Fibroblast of the aortic adventitia (primary cell): ENCODE data around the gene UBE2E1. TPM values are rescaled to one million over a fixed set of nuclear protein-coding genes. Genes with fewer than 3 reads are reported as not detected.

ENCODE experiments used
- DNase-seq: peaks from one replicate; pipeline ENCODE4 v3.0.0-alpha.2; 2010; ENCODE audit warnings: low read depth
- H3K4me3 ChIP-seq: 2 replicates; pipeline ENCODE4 v1.5.1; 2011; ENCODE audit warnings: low read depth, mild to moderate bottlenecking, control low read depth, low read length, moderate library complexity
- total RNA-seq: library from RNA; depleted of rRNA; stranded (reverse); fragments of >200 nt; gene quantifications from 2 replicates; pipeline ENCODE4 v1.2.3, GENCODE V29; 2012; ENCODE audit warnings: low replicate concordance
- TF ChIP-seq, protein P1 (sequence below): IDR thresholded peaks from 2 replicates; pipeline ENCODE4 v1.5.1; 2011; ENCODE audit warnings: mild to moderate bottlenecking, low read length, control low read depth, inconsistent platforms; ENCODE audit not compliant: insufficient read depth

The UBE2E1 gene
- total RNA-seq, 1 donor, result 108 TPM

DNA sequence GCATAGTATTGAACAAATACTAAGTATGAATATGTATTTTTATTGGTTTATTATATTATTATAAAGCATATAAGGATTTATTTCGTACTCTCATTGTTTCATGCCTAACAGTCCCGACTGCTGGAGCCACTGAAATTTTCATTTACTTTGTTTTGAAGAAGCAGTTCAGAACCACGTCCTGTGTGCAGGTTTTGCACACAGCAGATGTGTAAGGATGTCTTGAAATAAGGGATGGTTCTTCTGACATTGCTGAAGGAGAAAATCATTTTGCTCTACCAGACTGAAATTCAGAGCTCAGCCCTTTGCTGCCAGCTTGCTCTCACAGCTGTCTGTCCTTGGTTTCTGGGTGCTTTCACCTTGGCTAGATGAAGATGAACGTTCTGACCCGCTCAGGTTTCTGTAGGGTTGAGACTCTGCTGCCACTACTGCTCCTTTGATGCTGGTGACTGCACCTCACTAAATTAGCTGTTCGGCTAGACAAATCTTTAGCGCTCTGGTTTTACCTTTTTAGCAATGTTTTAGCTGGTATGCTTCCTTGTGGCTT, 54.2 kb downstream of the UBE2E1 start:
- TF ChIP-seq, protein P1, sequence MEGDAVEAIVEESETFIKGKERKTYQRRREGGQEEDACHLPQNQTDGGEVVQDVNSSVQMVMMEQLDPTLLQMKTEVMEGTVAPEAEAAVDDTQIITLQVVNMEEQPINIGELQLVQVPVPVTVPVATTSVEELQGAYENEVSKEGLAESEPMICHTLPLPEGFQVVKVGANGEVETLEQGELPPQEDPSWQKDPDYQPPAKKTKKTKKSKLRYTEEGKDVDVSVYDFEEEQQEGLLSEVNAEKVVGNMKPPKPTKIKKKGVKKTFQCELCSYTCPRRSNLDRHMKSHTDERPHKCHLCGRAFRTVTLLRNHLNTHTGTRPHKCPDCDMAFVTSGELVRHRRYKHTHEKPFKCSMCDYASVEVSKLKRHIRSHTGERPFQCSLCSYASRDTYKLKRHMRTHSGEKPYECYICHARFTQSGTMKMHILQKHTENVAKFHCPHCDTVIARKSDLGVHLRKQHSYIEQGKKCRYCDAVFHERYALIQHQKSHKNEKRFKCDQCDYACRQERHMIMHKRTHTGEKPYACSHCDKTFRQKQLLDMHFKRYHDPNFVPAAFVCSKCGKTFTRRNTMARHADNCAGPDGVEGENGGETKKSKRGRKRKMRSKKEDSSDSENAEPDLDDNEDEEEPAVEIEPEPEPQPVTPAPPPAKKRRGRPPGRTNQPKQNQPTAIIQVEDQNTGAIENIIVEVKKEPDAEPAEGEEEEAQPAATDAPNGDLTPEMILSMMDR, result no peak
- no peak for DNase-seq
- no peak overlapping the region for H3K4me3 ChIP-seq

DNA sequence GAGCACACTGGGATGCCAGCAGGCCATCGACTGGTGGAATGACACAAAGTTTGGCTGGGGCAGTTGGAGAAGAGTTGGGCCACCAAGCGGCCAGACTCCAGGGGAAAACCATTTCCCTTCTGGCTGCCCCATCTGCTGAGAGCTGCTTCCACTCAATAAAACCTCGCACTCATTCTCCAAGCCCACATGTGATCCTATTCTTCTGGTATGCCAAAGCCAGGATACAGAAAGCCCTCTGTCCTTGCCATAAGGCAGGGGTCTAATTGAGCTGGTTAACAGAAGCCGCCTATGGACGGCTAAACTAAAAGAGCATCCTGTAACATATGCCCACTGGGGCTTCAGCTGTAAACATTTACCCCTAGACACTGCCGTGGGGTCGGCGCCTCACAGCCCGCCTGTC, 55.9 kb downstream of the UBE2E1 start:
- no peak for DNase-seq
- H3K4me3 ChIP-seq, result no peak overlapping the region
- TF ChIP-seq, protein P1, result no peak

- DNase-seq, result no peak
- H3K4me3 ChIP-seq, result no peak overlapping the region
- TF ChIP-seq, protein P1, result no peak
Measured at GRCh38 chr3:23863060-23863459, 57.3 kb downstream of the UBE2E1 start.

GRCh38 chr3:23864931-23865330, 59.2 kb downstream of the UBE2E1 start:
- TF ChIP-seq, protein P1, result no peak
- DNase-seq, result no peak
- no peak overlapping the region for H3K4me3 ChIP-seq

- H3K4me3 ChIP-seq, result no peak overlapping the region
- DNase-seq, result no peak
- TF ChIP-seq, protein P1, result no peak
Measured at GRCh38 chr3:23865595-23866396, 60.0 kb downstream of the UBE2E1 start.

GRCh38 chr3:23867400-23867799, 61.6 kb downstream of the UBE2E1 start:
- no peak for DNase-seq
- H3K4me3 ChIP-seq, result no peak overlapping the region
- TF ChIP-seq, protein P1, result no peak
